HuH-7.5 (cell line): ENCODE results near the gene TWIST2.

Experiments used
- DNase-seq: peaks from one replicate; pipeline ENCODE4 v3.0.0; 2011; ENCODE audit warnings: low spot score

The TWIST2 gene

DNA sequence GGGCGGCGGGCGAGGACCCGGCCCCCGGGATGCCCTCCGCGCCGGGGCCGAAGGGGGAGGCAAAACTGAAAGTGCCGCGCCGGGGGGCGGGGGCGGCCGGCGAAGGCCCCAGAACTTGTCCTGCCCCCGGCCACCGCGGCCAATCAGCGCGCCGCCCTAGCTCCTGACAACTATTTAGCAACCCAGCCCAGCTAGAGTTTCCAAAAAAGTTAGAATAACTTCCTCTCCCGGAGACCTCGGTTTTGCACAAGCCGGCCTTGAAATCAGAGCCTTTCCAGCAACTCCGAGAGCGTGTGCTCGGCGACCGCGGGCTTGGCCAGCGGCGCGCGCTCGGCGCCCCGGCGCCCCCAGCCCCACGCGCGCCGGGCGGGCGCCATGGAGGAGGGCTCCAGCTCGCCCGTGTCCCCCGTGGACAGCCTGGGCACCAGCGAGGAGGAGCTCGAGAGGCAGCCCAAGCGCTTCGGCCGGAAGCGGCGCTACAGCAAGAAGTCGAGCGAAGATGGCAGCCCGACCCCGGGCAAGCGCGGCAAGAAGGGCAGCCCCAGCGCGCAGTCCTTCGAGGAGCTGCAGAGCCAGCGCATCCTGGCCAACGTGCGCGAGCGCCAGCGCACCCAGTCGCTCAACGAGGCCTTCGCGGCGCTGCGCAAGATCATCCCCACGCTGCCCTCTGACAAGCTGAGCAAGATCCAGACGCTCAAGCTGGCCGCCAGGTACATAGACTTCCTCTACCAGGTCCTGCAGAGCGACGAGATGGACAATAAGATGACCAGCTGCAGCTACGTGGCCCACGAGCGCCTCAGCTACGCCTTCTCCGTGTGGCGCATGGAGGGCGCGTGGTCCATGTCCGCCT, at the start of gene TWIST2:
TSS of gene TWIST2 (plus strand) at position 245 of the 850 bp plus-strand sequence. CDS start at position 376, 131 bp downstream.
- DNase-seq = no peak

DNA sequence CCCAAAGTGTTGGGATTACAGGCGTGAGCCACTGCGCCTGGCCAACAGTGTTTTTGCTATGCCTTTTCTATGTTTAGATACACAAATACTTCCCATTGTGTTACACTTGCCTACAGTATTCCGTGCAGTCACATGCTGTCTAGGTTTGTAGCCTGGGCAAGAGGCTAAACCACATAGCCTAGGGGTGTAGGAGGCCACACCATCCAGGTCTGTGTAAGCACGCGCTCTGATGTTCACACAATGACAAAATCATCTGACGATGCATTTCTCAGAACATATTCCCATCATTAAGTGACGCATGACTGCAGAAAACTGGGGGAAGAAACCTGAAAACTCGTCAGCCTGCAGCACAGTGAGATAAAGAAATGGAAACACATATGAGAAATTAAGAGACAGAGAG, 46.1 kb upstream of the TWIST2 start:
- no peak for DNase-seq

DNA sequence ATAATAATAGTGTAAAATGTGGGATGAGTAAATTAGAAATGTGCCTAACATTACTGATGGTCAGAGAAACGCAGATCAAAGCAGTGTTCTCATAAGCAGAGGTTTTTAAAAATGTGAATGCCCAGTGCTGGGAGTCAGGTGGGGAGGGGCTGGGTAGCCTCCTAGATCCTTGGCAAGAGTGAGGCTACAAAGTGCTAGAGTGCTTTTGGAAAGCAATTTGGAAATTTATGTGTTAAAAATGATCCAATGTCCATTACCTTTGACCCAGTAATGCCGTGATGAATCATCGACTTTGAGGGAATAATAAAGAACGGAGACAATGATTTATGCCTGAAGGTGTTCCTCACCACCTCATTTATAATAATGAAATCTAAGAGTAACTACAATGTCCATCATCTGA, 44.9 kb upstream of the TWIST2 start:
- DNase-seq = no peak

DNA sequence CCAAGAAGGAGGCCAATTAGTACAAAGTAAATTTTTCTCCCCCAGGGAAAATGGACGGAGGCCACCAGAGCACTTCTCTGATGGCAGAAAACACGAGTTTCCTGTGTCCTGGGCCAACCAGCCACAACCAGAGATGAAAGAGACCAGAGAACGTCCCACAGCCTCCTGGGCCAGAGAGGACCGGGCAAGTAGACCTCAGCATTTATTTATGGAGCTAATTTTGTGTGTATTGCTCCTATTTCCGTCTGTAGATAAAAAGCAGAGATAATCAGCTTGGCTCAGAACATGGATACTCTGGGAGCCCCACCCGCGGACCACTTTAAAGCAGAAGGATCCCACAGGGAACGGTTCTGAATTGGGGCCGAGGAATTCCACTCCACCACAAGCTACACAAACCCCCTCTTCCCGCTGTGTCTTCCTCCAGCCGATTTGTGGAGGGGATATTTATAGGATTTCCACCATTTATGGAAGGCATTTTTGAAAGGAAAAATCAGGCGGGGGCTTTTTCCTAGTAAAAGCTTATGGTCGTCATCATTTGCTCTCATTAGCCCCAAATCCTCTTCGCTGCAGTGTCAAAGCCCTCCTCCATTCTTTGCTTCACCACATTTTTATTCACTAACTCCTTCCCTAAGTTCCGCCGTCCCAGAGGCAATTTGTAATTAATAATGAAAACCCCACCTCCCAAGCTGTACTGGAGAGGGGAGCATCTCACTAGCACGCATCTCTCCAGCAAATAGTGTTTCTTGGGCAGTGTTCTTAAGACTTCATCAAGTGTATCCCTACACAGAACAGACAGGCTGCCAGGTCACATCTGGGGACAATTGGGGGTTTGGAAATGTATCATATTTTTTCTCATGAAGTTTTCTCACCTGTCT, 43.7 kb upstream of the TWIST2 start:
- no peak for DNase-seq

DNA sequence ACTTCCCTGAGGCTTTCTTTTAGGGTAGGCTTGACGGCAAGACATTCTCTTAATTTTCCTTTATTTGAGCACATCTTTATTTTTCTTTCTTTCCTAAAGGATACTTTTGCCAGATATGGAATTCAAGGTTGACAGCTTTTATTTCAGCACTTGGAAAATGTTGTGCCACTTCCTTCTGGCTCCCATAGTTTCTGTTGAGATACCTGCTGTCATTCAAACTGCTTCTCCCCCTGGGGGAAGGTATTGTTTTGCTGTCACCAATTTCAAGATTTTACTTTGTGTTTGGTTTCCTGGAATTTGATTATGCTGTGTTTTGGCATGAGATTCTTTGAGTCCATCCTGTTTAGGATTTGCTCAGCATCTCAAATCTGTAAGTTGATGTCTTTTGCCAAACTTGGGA, 39.1 kb upstream of the TWIST2 start:
- DNase-seq = no peak

- DNase-seq = no peak
Observed at GRCh38 chr2:238810321-238810720, 37.6 kb upstream of the TWIST2 start.

DNA sequence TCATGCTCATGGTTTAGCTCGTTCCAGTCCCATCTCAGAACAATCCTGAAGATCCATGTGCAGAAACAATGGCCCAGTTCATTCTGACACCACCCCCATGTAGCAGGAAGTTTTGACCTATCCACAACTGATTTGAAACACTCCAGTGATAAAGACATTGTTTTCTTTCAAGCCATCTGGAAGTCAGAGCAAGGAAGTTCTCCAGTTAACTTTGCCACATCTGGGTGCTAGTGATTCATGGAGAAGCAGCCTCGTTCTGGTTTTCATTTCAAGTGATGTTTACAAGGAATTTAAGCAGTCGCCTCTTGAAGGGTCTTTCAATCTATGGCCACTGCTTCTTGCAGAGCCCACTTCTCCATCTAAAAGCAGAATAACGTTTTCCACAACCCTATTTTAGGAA, 36.6 kb upstream of the TWIST2 start:
- no peak for DNase-seq

DNA sequence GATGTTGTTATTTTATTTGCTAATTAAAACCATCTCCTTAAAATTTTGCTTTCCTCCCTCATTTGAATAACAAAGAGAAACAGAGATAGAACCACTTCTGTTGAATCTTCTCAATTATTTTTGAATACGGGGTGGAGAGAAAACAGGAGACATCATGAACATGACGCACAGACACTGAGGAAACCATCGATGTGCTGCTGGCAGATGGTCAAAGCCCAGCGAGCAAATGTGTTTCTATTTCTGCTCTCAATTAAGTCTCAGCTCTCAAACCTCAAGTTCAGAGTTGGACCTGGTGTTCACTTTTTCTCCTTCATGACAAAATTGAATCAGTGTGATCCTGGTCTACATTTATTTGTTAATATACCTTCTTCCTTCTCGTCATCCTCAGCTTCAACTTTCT, 36.1 kb upstream of the TWIST2 start:
- DNase-seq = no peak

- no peak for DNase-seq
Observed at GRCh38 chr2:238813109-238813508, 34.8 kb upstream of the TWIST2 start.

DNA sequence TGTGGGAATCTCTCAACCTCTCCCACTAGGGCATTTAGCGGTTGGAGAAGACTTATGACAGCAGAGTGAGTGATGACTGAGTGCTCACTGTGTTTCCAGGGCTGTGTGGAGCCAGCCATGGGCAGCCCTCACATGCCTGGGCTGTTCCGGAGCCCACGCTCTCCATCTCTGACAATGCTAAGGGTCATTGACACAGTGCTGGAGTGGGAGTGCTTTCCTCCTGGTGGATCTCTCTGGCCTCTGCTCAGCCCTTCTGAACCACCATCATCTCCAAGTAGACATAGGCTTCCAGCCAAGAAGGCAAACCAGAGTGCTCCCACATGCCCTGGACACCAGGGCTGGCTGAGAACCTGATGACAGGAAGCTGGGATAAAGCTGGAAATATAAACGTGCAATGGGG, 33.1 kb upstream of the TWIST2 start:
- no peak for DNase-seq

- DNase-seq = no peak
Observed at GRCh38 chr2:238816291-238816690, 31.6 kb upstream of the TWIST2 start.

- DNase-seq = no peak
Observed at GRCh38 chr2:238817382-238817781, 30.5 kb upstream of the TWIST2 start.

DNA sequence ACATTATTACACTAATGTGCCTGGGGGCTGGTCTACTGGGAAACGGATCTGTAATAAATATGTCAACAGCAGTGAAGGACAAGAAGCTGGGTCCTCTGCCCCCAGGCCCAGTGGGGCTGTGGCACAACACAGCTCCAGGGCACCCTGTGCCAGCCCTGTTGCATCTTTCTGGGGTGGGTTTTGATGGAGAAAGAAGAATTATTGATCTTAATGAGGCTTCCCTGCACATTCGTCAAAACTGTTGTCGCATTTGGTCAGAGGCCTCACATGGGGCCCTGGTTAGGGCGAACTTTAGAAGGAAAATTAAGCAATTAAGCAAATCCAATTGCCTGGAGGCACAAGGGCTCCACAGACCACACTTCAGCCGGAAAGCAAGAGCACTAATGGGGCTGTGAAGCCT, 30.0 kb upstream of the TWIST2 start:
- DNase-seq = no peak

GRCh38 chr2:238818561-238818960, 29.3 kb upstream of the TWIST2 start:
- DNase-seq = no peak

DNA sequence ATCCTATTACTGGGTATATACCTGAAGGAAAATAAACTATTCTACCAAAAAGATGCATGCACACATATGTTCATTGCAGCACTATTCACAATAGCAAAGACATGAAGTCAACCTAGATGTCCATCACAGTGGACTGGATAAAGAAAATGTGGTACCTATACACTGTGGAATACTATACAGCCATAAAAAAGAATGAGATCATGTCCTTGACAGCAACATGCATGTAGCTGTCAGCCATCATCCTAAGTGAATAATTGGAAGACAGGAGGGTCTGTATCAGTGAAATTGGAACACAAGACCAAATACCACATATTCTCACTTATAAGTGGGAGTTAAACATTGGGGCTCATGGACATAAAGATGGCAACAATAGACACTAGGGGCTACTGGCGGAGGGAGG, 27.7 kb upstream of the TWIST2 start:
- no peak for DNase-seq

DNA sequence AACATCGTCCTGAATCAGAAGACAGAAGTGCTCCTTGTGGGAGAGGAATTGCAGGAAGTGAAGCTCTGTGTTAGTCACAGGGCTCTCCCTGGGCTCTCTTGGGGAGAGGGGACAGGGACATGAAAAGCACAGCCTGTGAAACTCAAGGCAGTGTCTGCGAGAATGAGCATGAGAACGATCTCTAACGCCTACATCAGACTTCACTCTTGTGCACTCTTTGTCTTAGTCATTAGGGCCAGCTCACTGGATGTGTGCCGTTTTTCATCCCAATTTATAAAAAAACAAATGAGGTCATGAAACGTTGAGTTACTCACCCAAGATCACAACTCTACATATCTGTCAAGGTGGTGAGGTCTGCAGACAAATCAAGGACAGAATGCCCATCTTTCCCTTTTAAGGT, 27.0 kb upstream of the TWIST2 start:
- no peak for DNase-seq

DNA sequence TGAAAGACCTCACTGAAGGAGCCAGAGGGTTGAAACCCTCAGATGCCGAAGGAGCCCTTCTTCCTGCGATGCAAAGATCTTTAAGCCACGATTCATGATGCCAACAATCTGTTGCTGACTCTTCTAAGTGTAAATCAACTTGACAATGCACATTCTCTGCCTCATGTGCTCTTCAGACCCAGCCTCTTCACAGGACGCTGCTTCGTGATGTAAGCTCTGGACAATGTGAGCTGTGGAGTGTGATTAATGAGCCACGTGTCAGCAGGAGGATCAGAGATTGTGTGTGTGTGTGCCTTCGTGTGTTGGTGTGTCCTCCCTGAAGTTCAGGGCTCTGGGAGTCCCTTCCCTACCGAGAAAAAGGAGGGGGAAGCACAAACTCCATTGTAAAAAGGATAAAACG, 26.5 kb upstream of the TWIST2 start:
- DNase-seq = no peak

GRCh38 chr2:238821944-238822670, 25.8 kb upstream of the TWIST2 start:
- DNase-seq = no peak

DNA sequence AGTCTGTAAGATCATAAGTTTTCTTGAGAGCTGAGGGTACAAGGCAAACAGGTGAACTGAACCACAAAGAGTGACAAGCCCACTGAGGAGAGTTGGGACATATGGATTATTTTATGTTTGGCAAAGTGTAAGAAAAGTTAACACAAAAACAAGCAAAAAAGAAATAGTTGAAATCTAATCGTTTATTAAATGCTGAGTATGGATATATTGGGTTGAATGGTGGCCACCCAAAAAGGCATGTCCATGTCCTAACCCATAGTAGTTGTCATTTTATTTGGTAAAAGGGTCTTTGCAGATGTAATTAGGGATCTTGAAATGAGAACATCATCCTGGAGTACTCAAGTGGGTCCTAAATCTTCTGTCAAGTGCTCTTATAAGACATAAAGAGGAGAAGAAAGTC, 24.9 kb upstream of the TWIST2 start:
- no peak for DNase-seq

DNA sequence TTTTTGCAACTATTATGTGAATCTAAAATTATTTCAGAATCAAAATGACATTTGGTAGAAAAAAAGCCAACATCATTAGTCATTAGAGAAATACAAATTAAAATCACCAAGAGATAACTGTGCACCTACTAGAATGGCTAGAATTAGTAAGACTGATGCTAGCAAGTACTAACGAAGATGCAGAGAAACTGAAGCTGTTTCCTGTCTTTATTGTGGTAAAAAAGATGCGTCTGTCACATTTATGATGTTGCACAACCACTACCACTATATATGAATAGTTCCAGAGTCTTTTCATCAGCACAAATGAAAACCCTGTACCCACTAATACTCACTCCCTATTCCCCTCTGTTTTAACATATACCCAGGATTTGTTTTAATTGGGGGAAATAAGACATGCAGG, 16.7 kb upstream of the TWIST2 start:
- no peak for DNase-seq

- no peak for DNase-seq
Observed at GRCh38 chr2:238834982-238835381, 12.9 kb upstream of the TWIST2 start.

GRCh38 chr2:238835726-238836301, 12.1 kb upstream of the TWIST2 start:
- no peak for DNase-seq
